Measurements from ENCODE around the gene RYR2. TPM values are rescaled to one million over a fixed set of nuclear protein-coding genes. Genes with fewer than 3 reads are reported as not detected.
"Not testable (repeated sequence)": the region's sequence is repeated elsewhere in the genome, so short reads cannot be mapped to it uniquely, and the experiment has no call there.

The RYR2 gene
- total RNA-seq, 1 experiment from 2014 or later = 0.03 TPM

GRCh38 chr1:237814319-237814924 lies 772.4 kb downstream of the RYR2 start:
- no peak for DNase-seq (ENCODE audit: low read depth, low spot score)

GRCh38 chr1:237817277-237817676 lies 775.3 kb downstream of the RYR2 start:
- ChIA-PET POLR2A (interaction anchor here (0.7 kb wide), 1 partner anchor 1350 kb away, joined by 3 read pairs; no protein-coding TSS in a partner anchor), CTCF (no interaction called here)
- no peak for ATAC-seq
- Histone ChIP-seq H3K27ac (ENCODE audit: low read length) (no peak overlapping the region), H3K27me3 (ENCODE audit: control insufficient read depth, insufficient read depth, low read length) (no peaks in the 10 kb centered on the region), H3K36me3 (ENCODE audit: control insufficient read depth, insufficient read depth, low read length) (no peaks in the 10 kb centered on the region), H3K9me3 (ENCODE audit: control insufficient read depth, insufficient read depth, low read depth, low read length) (no peaks in the 10 kb centered on the region), H3K4me3 (ENCODE audit: low read depth in 2 of 2, low read length in 2 of 2) (no peak overlapping the region), H3K4me1 (ENCODE audit: control insufficient read depth, insufficient read depth, low read length) (no peaks in the 10 kb centered on the region)
- intact Hi-C loops (cut with micrococcal nuclease; ENCODE audit: unreplicated experiment) (no loop called here), in situ Hi-C loops (cut with HindIII; ENCODE audit: low pct_unique_long_range_greater_than_20kb, low sequenced_read_pairs) (no loop called here)
- no peak for DNase-seq (ENCODE audit: low read depth, low spot score)
- TF ChIP-seq POLR2AphosphoS5 (IDR thresholded peaks at IDR 0.05; ENCODE audit: low read depth, low read length) = no peak
- TF ChIP-seq, protein P1, sequence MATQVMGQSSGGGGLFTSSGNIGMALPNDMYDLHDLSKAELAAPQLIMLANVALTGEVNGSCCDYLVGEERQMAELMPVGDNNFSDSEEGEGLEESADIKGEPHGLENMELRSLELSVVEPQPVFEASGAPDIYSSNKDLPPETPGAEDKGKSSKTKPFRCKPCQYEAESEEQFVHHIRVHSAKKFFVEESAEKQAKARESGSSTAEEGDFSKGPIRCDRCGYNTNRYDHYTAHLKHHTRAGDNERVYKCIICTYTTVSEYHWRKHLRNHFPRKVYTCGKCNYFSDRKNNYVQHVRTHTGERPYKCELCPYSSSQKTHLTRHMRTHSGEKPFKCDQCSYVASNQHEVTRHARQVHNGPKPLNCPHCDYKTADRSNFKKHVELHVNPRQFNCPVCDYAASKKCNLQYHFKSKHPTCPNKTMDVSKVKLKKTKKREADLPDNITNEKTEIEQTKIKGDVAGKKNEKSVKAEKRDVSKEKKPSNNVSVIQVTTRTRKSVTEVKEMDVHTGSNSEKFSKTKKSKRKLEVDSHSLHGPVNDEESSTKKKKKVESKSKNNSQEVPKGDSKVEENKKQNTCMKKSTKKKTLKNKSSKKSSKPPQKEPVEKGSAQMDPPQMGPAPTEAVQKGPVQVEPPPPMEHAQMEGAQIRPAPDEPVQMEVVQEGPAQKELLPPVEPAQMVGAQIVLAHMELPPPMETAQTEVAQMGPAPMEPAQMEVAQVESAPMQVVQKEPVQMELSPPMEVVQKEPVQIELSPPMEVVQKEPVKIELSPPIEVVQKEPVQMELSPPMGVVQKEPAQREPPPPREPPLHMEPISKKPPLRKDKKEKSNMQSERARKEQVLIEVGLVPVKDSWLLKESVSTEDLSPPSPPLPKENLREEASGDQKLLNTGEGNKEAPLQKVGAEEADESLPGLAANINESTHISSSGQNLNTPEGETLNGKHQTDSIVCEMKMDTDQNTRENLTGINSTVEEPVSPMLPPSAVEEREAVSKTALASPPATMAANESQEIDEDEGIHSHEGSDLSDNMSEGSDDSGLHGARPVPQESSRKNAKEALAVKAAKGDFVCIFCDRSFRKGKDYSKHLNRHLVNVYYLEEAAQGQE (IDR thresholded peaks at IDR 0.05; ENCODE audit: insufficient read depth in 1 of 2, low read depth in 2 of 2, low read length in 1 of 2) = no peak
- TF ChIP-seq, protein P2, sequence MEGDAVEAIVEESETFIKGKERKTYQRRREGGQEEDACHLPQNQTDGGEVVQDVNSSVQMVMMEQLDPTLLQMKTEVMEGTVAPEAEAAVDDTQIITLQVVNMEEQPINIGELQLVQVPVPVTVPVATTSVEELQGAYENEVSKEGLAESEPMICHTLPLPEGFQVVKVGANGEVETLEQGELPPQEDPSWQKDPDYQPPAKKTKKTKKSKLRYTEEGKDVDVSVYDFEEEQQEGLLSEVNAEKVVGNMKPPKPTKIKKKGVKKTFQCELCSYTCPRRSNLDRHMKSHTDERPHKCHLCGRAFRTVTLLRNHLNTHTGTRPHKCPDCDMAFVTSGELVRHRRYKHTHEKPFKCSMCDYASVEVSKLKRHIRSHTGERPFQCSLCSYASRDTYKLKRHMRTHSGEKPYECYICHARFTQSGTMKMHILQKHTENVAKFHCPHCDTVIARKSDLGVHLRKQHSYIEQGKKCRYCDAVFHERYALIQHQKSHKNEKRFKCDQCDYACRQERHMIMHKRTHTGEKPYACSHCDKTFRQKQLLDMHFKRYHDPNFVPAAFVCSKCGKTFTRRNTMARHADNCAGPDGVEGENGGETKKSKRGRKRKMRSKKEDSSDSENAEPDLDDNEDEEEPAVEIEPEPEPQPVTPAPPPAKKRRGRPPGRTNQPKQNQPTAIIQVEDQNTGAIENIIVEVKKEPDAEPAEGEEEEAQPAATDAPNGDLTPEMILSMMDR (IDR thresholded peaks at IDR 0.05) = no peak
- no peak for TF ChIP-seq TCF7L2 (IDR thresholded peaks at IDR 0.05; ENCODE audit: low read depth, low read length)
- BruUV-seq (replicated peaks) = no TSS peak

More at GRCh38 chr1:237814319-237814924, 772.4 kb downstream of the RYR2 start:
- ChIA-PET CTCF (interaction anchor here (0.5 kb wide), 1 partner anchor 257 kb away, joined by 4 read pairs; no protein-coding TSS in a partner anchor), POLR2A (no interaction called here)
- no peak for ATAC-seq
- intact Hi-C loops (cut with micrococcal nuclease; ENCODE audit: unreplicated experiment) = no loop called here
- H3K36me3 ChIP-seq (ENCODE audit: control insufficient read depth, insufficient read depth, low read length) = no peaks in the 10 kb centered on the region
- no peaks in the 10 kb centered on the region for H3K9me3 ChIP-seq (ENCODE audit: control insufficient read depth, insufficient read depth, low read depth, low read length)
- no peak overlapping the region for H3K27ac ChIP-seq (ENCODE audit: low read length)
- no peak for TF ChIP-seq POLR2AphosphoS5 (IDR thresholded peaks at IDR 0.05; ENCODE audit: low read depth, low read length)
- TF ChIP-seq, protein P2 (IDR thresholded peaks at IDR 0.05) = peak; percentile 69
- no TSS peak for BruUV-seq (replicated peaks)
- H3K4me1 ChIP-seq (ENCODE audit: control insufficient read depth, insufficient read depth, low read length) = no peaks in the 10 kb centered on the region
- H3K4me3 ChIP-seq (ENCODE audit: low read depth in 2 of 2, low read length in 2 of 2) = no peak overlapping the region
- in situ Hi-C loops (cut with HindIII; ENCODE audit: low pct_unique_long_range_greater_than_20kb, low sequenced_read_pairs) = no loop called here
- no peaks in the 10 kb centered on the region; the same call in 1 of the 2 replicates for H3K27me3 ChIP-seq (ENCODE audit: control insufficient read depth, insufficient read depth, low read length)

- intact Hi-C loops (cut with micrococcal nuclease; ENCODE audit: unreplicated experiment); BruUV-seq (replicated peaks); H3K4me1 ChIP-seq (ENCODE audit: control insufficient read depth, insufficient read depth, low read length); H3K4me3 ChIP-seq (ENCODE audit: low read depth in 2 of 2, low read length in 2 of 2); H3K9me3 ChIP-seq (ENCODE audit: control insufficient read depth, insufficient read depth, low read depth, low read length); H3K27me3 ChIP-seq (ENCODE audit: control insufficient read depth, insufficient read depth, low read length); ATAC-seq; POLR2A ChIA-PET; in situ Hi-C loops (cut with HindIII; ENCODE audit: low pct_unique_long_range_greater_than_20kb, low sequenced_read_pairs); H3K27ac ChIP-seq (ENCODE audit: low read length); DNase-seq (ENCODE audit: low read depth, low spot score); CTCF ChIA-PET; H3K36me3 ChIP-seq (ENCODE audit: control insufficient read depth, insufficient read depth, low read length): not testable (repeated sequence)
Observed at GRCh38 chr1:237820634-237821033, 778.6 kb downstream of the RYR2 start.

All from Panc1 (cell line).